Fibroblast of upper back skin (primary cell): Measurements from ENCODE around the gene DCP2.
A peak's percentile ranks its signal among the peaks of the same experiment; 100 is the strongest.

Experiments used
- DNase-seq: peaks from one replicate; pipeline ENCODE4 v3.0.0-alpha.2; 2013

Gene DCP2

GRCh38 chr5:113048931-113049330 lies 72.3 kb downstream of the DCP2 start:
- no peak for DNase-seq

DNA sequence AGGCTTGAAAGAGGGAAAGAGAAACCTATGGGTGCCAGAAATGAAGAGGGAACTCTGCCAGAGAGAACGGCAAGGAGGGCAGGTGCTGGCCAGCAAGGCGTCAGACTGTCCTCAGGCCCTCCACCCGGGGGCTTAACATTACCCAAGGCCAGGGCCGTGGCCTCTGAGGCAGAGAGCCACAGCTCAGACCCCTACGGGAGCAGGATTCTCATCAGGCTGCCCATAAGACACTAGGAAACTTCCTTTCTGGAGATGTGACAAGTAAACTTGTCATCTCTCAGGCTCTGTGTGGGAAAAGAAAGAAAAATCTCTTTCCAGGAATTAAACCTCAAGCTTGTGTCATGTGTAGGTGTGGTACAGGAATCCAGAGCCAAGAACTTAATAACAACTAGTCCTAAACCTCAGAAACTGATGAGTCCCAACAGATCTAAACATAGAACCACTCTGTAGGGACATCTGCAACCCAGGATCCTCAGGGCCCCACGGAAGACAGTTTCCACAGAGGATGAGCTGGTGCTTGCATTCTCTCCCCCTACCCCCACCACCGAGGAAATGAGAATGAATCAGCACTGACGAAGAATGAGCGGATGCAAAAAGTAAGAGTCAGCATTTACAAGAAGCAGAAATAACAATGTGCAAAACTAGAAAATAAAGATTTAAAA lies 74.3 kb downstream of the DCP2 start:
- DNase-seq: peak; percentile 88

GRCh38 chr5:113052041-113052795 lies 75.6 kb downstream of the DCP2 start:
- no peak for DNase-seq

GRCh38 chr5:113053511-113053995 lies 77.0 kb downstream of the DCP2 start:
- peak; percentile 72 for DNase-seq

DNA sequence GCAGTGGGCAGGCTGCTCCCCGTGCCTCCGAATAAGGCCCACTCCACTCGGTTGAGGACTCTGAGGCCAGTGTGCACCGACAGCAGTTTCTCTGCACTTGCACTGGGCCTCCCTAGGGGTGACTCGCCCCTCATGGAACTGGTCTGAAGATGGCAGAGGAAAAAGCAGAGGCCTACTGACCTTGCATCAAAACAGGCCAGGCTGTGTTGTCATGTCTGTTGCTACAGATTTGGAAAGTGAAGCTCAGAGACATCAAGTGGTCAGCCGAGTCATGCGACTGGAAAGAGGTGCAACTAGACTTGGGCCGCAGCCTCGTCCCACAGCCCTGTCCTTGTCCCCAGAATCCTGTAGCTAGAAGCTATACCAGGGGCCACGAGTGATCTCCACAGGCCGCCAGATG lies 78.3 kb downstream of the DCP2 start:
- no peak for DNase-seq

GRCh38 chr5:113056988-113057387 lies 80.4 kb downstream of the DCP2 start:
- no peak for DNase-seq

DNA sequence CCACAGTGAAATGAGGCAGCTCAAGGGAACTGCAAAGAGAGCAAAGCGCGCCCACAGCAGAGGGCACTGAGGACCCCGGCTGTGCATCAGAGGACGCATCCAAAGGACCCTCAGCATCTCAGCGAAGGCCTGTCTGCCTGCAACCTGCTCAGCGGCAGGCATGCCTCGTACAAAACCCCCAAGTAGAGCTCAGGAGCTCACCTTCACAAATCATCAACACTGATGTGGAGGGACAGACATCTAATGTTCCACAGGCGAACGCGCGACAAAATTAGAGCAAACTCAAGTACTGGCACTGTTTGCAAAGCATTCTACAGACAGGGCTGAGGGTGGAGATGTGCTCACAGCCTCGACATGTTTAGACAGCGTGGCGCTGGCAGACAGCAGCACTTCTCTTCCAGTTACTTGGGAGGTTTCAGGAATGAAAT lies 81.0 kb downstream of the DCP2 start:
- DNase-seq: no peak

DNA sequence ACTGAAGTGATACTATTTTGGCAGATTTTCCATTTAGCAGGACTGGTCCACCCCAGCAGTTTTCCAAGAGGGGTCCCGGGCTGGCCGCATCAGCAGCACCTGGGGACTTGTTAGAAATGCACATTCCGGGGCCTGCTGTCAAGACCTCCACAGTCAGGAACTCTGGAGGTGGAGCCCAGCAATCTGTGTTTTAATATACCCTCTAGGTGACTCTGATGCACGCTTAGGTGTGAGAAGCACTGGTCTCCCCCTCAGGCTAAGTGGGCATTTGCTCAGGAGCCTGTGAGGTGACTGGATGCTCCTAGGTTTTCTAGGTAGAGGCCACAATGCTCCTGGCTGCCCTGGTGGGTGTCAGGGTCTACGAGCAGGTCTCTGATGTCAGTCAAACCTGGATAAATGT lies 81.7 kb downstream of the DCP2 start:
- DNase-seq: no peak

DNA sequence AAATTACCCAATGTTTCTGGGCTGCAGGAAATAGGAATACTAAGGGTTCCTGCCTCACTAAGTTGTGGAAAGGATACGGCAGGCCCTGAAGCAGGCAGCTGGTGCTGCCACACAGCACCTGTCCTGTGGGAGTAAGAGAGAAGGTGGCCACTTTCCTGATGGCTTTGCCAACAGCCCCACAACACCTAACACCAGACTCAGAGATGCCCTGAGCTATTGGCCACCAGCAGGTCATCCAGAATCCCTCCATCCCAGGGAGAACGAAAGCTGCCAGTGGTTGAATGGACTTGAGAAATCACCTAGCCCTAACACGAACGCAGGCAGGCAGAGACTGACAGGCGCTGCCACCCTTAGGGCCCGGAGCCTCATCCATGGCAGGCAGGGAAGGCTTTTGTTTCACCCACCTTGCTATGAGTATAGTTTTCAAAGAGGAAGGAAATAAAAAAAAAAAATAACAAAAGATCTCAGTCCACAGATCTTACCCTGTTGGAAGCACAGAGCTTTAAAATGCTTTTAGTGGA lies 82.2 kb downstream of the DCP2 start:
- DNase-seq: no peak

- peak; percentile 99 for DNase-seq
Measured at GRCh38 chr5:113059232-113060040, 82.8 kb downstream of the DCP2 start.

DNA sequence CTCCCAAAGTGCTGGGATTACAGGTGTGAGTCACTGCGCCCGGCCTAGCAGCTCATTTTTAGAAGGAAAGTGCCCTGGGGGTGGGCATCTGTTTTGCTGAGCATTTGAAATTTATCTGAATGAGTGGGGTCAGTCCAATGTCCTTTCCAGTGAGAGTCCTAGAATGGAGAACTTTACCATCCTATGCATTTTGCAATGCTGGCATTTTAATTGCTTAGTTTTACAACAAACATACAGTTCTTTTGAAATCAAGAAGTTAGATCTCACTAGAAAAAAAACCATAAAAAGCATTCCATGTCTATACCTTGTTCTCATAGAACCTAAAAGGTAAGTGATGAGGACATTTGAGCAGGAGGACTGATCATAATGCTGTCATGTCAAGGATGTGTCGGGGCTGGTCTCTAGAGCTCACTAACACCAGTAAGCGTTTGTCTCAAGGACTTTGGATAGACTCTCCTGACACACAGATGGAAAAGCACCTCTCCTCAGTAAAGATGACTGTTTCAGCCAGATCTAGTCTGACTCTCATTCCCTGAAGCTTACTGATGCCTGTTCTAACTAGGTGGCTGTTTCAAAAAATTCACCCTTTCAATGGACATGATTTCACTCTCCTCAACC lies 83.9 kb downstream of the DCP2 start:
- no peak for DNase-seq

DNA sequence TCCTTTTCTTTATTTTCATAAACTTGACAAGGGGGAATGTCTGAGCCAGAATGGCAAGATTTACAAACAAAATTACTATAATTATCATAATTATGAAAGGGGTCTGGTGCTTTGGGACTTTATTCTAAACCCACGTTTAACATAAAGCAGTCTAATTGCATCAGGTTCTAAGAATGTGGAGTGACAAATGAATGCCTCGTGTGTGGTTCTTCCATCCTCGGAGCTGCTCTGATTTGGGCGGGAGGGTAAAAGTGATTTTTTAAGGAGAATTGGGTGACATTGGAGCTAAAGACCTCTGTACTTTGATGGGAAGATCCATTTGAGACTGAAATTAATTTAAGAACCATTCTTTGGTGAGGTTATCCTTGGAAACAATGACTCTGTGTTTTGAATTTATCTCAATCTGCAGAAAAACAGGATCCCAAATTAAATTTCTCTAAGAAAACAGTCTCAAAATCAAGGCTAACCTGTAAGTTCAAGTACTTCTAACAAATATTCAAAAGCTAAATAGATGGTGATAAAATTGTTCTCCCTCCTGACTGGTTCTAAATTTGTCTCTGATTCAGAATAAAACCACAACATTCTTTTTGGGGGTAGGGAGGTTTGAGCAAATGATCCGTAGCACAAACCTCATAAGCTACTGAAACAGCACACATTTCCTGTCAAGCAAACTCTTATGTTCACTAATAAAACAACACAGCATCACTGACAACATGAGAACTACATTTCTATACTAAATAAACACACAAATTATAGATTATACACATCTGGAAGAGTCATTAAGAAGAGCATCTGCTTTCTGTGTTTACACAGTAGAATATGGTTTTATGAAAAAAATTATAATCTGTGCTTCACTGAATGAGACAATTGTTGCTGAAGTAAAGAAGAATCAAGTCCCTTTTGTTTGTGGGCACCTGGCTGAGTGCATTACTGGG lies 85.5 kb downstream of the DCP2 start:
- DNase-seq: peak; percentile 87

DNA sequence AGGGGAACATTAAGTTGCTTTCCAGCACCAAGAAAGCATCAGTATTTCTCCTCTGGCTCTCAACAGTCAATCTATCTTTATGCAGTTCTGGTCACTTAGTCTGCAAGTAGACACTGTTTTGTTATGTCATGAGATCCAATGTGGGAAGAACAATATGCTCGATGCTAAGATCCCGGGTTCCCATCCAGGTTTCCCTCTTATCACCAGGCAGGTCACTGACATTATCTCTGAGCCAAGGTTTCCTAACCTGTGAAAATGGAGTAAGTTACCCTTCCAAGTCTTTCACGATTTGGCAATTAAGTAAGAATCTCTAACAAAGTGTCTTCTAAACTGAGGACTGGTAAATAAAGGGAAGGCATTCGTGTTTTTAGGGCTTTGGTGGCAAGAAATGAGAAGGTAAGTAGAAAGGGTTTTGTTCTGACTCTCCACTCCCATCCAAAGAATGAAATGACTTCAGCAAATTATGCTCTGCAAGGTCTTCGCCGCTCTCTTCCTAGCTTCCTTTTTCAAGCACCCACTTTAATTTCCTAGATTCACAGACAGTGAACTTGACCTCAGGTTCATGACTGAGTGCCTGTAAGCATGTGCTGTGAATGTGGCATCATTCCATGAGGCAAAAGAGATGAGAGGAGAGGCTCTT lies 86.4 kb downstream of the DCP2 start:
- DNase-seq: no peak

- DNase-seq: no peak
Measured at GRCh38 chr5:113063927-113064326, 87.3 kb downstream of the DCP2 start.

GRCh38 chr5:113064806-113065205 lies 88.2 kb downstream of the DCP2 start:
- DNase-seq: no peak

- no peak for DNase-seq
Measured at GRCh38 chr5:113065626-113066025, 89.0 kb downstream of the DCP2 start.

- no peak for DNase-seq
Measured at GRCh38 chr5:113067635-113068344, 91.2 kb downstream of the DCP2 start.

GRCh38 chr5:113068559-113068958 lies 92.0 kb downstream of the DCP2 start:
- DNase-seq: peak; percentile 68
